ENCODE data around the gene GJB1. TPM values are rescaled to one million over a fixed set of nuclear protein-coding genes. Genes with fewer than 3 reads are reported as not detected.

GJB1 gene
- polyA plus RNA-seq, 12 donors: 0.15 to 11.6 (median 0.32) TPM; not detected in 4

GRCh38 chrX:71214604-71215337 is 8.3 kb upstream of the GJB1 start:
- no peak for DNase-seq

- no peak for DNase-seq
Observed at GRCh38 chrX:71215338-71215912, 7.6 kb upstream of the GJB1 start.

GRCh38 chrX:71216485-71216884 is 6.5 kb upstream of the GJB1 start:
- DNase-seq: no peak

DNA sequence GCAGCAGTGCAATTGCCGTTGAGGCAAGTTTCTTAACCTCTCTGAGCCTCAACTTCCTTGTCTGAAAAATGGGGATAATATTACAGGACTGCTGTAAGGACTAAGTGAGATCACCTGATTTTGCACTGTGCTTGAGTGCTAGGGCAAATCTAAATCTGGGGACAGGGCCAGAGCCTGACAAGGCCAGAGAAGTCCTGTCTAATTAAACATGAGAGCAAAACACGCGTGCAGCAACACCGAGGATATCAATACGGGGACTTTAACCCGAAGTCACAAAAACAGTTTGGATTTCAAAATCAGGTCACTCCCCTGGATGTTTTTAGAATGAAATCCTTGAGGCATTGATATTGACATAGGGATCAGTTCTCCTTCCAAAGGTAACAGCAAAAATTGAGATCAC is 5.7 kb upstream of the GJB1 start:
- no peak for DNase-seq

DNA sequence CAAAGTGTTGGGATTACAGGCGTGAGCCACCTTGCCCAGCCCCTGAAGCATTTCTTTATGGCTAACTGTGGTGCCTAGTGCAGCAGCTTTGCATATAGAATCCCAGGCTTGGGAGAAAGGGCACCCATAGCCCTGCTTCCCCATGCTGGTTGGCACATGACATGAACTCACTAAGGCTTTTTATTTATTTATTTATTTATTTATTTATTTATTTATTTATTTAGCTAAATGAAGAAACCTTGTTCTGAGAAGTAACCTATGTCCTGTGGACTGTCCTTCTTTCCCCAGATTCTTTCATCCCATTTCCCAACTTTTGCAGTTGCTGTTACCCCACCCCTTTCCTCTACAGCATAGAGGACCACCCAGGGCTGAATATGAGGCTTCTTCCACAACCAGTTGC is 1.9 kb upstream of the GJB1 start:
- DNase-seq: no peak

- no peak for DNase-seq
Observed at GRCh38 chrX:71224098-71224708, 1.2 kb downstream of the GJB1 start.

- DNase-seq: no peak
Observed at GRCh38 chrX:71225009-71225408, 2.0 kb downstream of the GJB1 start.

GRCh38 chrX:71225676-71226075 is 2.7 kb downstream of the GJB1 start:
- no peak for DNase-seq

DNA sequence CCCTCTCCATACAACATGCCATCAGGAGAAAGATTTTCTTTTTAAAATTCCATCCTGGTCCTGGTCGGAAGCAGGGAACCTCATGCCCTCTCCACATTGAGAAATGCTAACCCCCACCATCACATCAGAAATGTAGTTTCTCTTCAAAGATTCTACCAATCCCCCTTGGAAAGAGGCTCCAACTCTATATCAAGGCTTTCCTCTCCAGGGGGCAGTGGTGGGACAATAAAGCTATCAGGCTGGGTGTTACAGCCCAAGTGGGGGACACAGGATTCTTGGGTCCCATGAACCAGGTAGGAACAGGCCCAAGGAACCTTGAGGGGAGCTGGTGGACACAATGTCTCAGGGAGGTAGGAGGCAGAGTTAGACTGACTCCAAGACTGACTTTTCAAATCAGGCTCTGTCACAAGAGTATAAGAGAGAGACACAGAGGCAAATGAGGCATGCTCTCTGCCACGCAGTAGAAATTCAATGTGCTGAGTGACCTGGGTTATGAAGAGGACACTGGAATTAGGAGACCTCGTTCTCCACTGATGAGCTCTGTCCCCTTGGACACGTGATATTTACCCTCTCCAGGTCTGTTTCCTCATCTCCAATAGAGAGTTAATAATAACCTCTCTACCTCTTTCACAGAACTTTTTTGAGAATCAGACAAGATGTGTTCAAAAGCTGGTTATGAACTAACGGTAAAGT is 4.5 kb downstream of the GJB1 start:
- DNase-seq: no peak

GRCh38 chrX:71228063-71228642 is 5.1 kb downstream of the GJB1 start:
- DNase-seq: no peak

GRCh38 chrX:71235482-71235881 is 12.5 kb downstream of the GJB1 start:
- no peak for DNase-seq

DNA sequence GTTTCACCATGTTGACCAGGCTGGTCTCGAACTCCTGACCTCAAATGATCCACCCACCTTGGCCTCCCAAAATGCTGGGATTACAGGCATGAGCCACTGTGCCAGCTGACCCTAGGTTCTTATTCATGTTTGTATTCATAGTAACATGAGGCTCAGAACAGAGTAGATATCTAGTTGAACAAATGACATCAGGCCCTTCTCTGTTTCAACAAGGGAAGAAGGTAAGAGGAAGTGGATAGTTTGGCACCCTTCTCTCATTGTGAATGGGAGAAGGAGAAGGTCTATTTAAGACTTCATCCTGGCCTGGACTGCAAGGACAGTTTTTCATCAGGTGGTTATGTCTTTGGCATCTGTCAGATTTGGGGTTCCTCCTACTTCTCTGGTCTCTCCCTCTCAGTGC is 13.8 kb downstream of the GJB1 start:
- no peak for DNase-seq

- no peak for DNase-seq
Observed at GRCh38 chrX:71239781-71240180, 16.8 kb downstream of the GJB1 start.

- DNase-seq: no peak
Observed at GRCh38 chrX:71241301-71241700, 18.3 kb downstream of the GJB1 start.

DNA sequence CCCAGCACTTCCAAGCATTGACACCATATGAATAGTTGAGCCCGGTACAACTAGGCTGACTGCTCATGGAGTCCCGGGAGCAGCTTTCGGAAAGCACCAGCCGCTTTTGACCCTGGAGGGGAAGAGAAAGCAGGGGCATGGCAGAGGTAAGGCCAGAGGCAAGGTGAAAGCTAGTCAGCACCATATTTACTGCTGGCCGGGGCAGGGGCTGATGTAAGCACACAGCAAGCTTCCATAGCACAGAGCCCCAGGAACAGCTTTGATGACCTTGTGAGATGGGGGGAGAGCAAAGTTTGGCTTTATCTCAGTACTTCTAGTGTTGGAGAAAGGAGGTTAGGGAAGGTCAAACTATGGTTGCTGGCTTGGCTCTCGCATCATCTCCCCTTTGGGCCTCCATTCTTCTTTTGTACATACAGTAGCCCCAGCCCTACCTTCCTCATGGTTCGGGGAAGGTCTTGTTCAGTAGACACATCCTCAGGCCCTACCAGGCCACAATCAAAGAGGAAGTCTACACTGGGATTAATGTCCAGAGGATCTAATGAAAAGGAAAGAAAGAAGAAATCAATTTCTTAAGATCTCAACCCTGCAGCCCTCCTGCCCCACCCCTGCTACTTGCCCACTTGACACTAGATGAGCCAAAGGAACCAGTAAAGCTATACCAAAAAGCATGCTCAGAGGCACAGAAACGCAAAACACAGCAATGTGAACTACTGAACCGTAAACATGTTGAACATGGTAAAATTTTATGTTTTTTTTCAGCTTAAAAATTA is 21.5 kb downstream of the GJB1 start:
- DNase-seq: no peak

GRCh38 chrX:71245159-71245558 is 22.1 kb downstream of the GJB1 start:
- DNase-seq: no peak

GRCh38 chrX:71250841-71251240 is 27.8 kb downstream of the GJB1 start:
- DNase-seq: no peak

- peak; percentile 7 for DNase-seq
Observed at GRCh38 chrX:71251466-71251973, 28.5 kb downstream of the GJB1 start.

GRCh38 chrX:71252221-71252620 is 29.2 kb downstream of the GJB1 start:
- no peak for DNase-seq

DNA sequence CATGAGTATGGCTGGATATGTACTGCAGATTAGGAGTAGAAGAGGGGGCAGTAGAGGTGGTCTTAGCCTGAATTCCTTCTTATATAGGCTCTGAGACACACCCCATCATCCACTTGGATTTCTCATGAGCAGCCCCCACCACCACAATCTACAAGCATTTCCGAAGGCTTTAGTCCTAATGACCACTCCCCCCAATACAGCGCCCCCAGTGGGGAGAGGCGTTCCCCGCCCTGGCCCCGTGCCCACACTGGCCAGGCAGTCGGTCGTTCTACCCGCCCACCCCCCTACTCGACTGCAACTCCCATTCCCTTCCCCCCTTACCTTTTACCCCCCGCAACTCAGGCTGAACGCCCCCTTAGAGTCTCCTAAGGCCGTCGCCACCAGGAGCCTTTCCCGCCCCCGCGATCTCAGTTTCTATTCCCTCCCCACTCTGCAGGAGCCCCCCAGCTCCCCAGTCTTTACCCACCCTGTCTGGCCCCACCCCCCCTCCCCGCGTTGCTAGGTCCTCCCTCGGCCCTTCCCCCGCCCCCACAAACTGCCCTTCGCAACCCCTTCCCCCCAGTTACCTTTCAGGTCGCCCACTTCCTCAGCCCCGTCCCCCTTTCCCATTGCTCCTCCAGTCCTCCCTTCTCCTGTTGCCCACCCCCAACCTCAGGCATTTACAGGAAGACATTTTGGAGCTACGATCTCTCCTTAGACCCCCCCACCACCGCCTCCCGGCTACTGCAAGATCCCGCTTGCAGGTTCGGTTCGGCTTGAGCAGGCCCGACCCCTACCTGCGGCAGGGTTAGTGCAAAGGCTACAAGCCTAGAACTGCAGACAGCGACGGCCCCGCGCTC is 30.4 kb downstream of the GJB1 start:
- peak; percentile 33 for DNase-seq
